Upper lobe of left lung (tissue), 6 donors: ENCODE results near the gene ADGRG1. TPM values are rescaled to one million over a fixed set of nuclear protein-coding genes. Genes with fewer than 3 reads are reported as not detected.

Experiments used
- ATAC-seq, 2 donors: fragments of 200-7000 bp; cut with Tn5 transposase; one replicate each; pipeline ENCODE4 v1.9.1; 2022; ENCODE audit warnings: mild to moderate bottlenecking in 2 of 2, moderate library complexity in 2 of 2; ENCODE audit not compliant: low FRiP score in 2 of 2
- DNase-seq, 2 donors: peaks; one replicate each; pipeline ENCODE4 v3.0.0-alpha.2; 2019 to 2020
- H3K27ac ChIP-seq, 4 donors: fragments of 200-600 bp; sonication (generic); one replicate each; pipeline ENCODE4 v1.5.1; 2016 to 2019
- H3K27me3 ChIP-seq, 4 donors: fragments of 200-600 bp; sonication (generic); one replicate each; pipeline ENCODE4 v1.5.1; 2017 to 2019
- H3K36me3 ChIP-seq, 4 donors: fragments of 200-600 bp; sonication (generic); one replicate each; pipeline ENCODE4 v1.5.1; 2016 to 2019
- H3K4me1 ChIP-seq, 4 donors: fragments of 200-600 bp; sonication (generic); one replicate each; pipeline ENCODE4 v1.5.1; 2018 to 2019
- H3K4me3 ChIP-seq, 4 donors: fragments of 200-600 bp; sonication (generic); one replicate each; pipeline ENCODE4 v1.5.1; 2017 to 2019; ENCODE audit warnings: mild to moderate bottlenecking in 2 of 4, moderate library complexity in 1 of 4
- H3K9me3 ChIP-seq, 4 donors: fragments of 200-600 bp; sonication (generic); one replicate each; pipeline ENCODE4 v1.5.1; 2018 to 2019
- CTCF ChIP-seq, 6 experiments: fragments of 450-650 bp in 4 of 6; fragments of 200-600 bp in 2 of 6; sonication (generic) in 2 of 6; IDR thresholded peaks; one replicate each; pipeline ENCODE4 v1.5.1; 2016 to 2019; ENCODE audit warnings: antibody characterized with exemption in 6 of 6
- EP300 ChIP-seq, 4 donors: sonication (generic); formaldehyde crosslinking; IDR thresholded peaks; one replicate each; pipeline ENCODE4 v1.5.1; 2017; ENCODE audit warnings: antibody characterized with exemption in 4 of 4, control low read depth in 2 of 4
- POLR2A ChIP-seq, 4 donors: fragments of 450-650 bp; IDR thresholded peaks; one replicate each; pipeline ENCODE4 v1.5.1; 2016 to 2017; ENCODE audit warnings: antibody characterized with exemption in 4 of 4, mild to moderate bottlenecking in 2 of 4
- POLR2AphosphoS5 ChIP-seq, 2 donors: sonication (generic); formaldehyde crosslinking; IDR thresholded peaks; one replicate each; pipeline ENCODE4 v1.5.1; 2017; ENCODE audit warnings: antibody characterized with exemption in 2 of 2
- WGBS, 2 donors: methylation state at CpG; one replicate each; pipeline ENCODE4 v1.1.5; 2017 to 2018; 5-methylcytosine and 5-hydroxymethylcytosine counted together
- total RNA-seq, 6 donors: library from RNA; depleted of rRNA in 4 of 6; stranded (reverse); fragments of >200 nt in 4 of 6; gene quantifications; one replicate each; pipeline versions ENCODE4 v1.1.0 to v1.2.1, GENCODE V29; 2016 to 2021
- donor health status: DM: no; HTN: no; CAD: no; lungs with moderate emphysema.
- donor health status: DM: no; HTN: yes; CAD: no; lungs with severe emphysema.

ADGRG1 gene
- total RNA-seq, 6 donors from 2014 or later = 34.6 to 89.3 (median 40.4) TPM

GRCh38 chr16:57677622-57678369, 49.4 kb downstream of the ADGRG1 start:
- H3K27me3 ChIP-seq = no peaks in the 10 kb centered on the region
- no peak overlapping the region for H3K27ac ChIP-seq
- no peaks in the 10 kb centered on the region for H3K9me3 ChIP-seq
- TF ChIP-seq EP300 (IDR thresholded peaks at IDR 0.05) = no peak
- no peak for TF ChIP-seq POLR2AphosphoS5 (IDR thresholded peaks at IDR 0.05)
- no peak for TF ChIP-seq POLR2A (IDR thresholded peaks at IDR 0.05)
- TF ChIP-seq CTCF (IDR thresholded peaks at IDR 0.05) = no peak
- ATAC-seq (no peak), DNase-seq (no peak)
- H3K4me3 ChIP-seq = no peak overlapping the region
- H3K4me1 ChIP-seq = peaks cover 0 to 8% (median 0%) of the 10 kb centered on the region in 4 donors
- no peaks in the 10 kb centered on the region for H3K36me3 ChIP-seq
- WGBS, 2 donors = 45 to 51% methylated on average over 7 to 14 of the region's 14 CpGs

DNA sequence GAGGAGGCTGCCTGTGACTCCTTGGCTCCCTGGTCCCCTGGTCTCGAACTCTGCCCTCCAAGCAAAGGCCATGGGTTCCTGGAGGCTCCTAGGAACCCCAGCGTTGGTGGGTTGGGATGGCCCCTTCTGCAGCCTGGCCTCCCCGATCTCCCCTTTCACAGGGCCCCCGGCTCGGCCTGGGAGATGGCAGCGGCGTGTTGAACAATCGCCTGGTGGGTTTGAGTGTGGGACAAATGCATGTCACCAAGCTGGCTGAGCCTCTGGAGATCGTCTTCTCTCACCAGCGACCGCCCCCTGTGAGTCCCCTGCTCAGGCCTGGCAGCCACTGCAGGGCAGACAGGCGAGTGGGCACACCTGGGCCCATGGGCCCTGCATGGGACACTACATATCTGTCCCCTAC, 50.6 kb downstream of the ADGRG1 start:
- Histone ChIP-seq H3K9me3 (no peaks in the 10 kb centered on the region), H3K27me3 (no peaks in the 10 kb centered on the region), H3K36me3 (no peaks in the 10 kb centered on the region), H3K4me3 (no peak overlapping the region), H3K27ac (no peak overlapping the region), H3K4me1 (peaks cover 0 to 8% (median 0%) of the 10 kb centered on the region in 4 donors)
- peak in 1 of 2 donors; percentile 54 for DNase-seq
- no peak for ATAC-seq
- no peak for TF ChIP-seq POLR2A (IDR thresholded peaks at IDR 0.05)
- TF ChIP-seq EP300 (IDR thresholded peaks at IDR 0.05) = no peak
- TF ChIP-seq POLR2AphosphoS5 (IDR thresholded peaks at IDR 0.05) = no peak
- TF ChIP-seq CTCF (IDR thresholded peaks at IDR 0.05) = no peak
- WGBS, 2 donors = 83 to 88% methylated on average over 7 to 12 of the region's 12 CpGs

DNA sequence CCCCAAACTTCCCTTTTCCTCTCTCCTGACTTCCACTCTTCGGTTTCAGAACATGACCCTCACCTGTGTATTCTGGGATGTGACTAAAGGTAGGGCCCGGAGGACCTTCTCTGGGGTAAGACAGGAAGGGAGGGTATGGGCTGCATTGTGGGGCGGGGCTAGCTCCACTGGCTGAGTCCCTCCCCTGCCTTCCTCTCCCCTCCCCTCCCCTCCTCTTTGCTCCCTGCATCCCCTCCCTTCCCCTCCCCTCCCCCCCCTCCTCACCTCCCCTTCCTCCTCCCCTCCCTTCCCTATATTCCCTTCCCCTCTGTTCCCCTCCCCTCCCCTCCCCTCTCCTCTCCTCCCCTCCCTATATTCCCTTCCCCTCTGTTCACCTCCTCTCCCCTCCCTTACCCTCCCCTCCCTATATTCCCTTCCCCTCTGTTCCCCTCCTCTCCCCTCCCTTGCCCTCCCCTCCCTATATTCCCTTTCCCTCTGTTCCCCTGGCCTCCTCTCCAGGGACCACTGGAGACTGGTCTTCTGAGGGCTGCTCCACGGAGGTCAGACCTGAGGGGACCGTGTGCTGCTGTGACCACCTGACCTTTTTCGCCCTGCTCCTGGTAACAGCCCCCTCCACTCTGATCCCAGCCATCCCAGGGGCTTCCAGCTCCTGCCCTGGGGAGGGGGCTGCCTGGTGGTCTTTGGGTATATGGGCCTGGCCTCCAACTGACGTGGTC, 51.5 kb downstream of the ADGRG1 start:
- H3K4me1 ChIP-seq = peaks cover 0 to 8% (median 0%) of the 10 kb centered on the region in 4 donors
- H3K36me3 ChIP-seq = no peaks in the 10 kb centered on the region
- H3K9me3 ChIP-seq = no peaks in the 10 kb centered on the region
- H3K27ac ChIP-seq = no peak overlapping the region
- no peak for DNase-seq
- TF ChIP-seq EP300 (IDR thresholded peaks at IDR 0.05) (no peak), POLR2A (IDR thresholded peaks at IDR 0.05) (no peak), CTCF (IDR thresholded peaks at IDR 0.05) (no peak), POLR2AphosphoS5 (IDR thresholded peaks at IDR 0.05) (no peak)
- no peaks in the 10 kb centered on the region for H3K27me3 ChIP-seq
- H3K4me3 ChIP-seq = no peak overlapping the region
- no peak for ATAC-seq
- 73 to 80% methylated on average over 7 of the region's 7 CpGs for WGBS, 2 donors

DNA sequence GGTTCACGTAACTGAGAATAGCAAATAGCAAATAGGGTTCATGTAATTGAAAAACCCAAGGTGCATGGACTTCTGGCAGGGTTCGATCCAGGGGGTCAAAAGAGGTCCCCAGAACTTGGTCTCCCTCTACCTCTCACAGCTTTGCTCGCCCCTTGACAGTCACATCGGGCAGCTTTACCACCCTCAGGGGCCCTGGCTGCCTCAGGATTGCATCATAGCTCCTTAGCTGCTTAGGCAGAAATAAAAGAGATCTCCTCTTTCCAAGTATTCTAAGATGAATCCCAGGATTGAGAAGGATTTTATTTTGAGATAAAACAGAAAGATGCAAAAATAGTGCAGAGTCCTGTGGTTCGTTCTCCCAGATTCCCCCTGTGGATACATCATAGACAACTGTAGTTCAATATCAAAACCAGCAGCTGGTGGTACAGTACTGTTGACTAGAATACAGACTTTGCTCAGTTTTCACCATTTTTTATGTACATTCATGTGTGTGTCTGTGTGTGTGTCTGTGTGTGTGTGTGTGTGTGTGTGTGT, 52.5 kb downstream of the ADGRG1 start:
- ATAC-seq = no peak
- Histone ChIP-seq H3K27me3 (no peaks in the 10 kb centered on the region), H3K9me3 (no peaks in the 10 kb centered on the region), H3K4me3 (no peak overlapping the region), H3K36me3 (no peaks in the 10 kb centered on the region), H3K4me1 (peaks cover 0 to 8% (median 0%) of the 10 kb centered on the region in 4 donors), H3K27ac (no peak overlapping the region)
- no peak for TF ChIP-seq POLR2A (IDR thresholded peaks at IDR 0.05)
- DNase-seq = no peak
- WGBS, 2 donors = 66 to 70% methylated on average over 5 of the region's 5 CpGs

- Histone ChIP-seq H3K9me3 (no peaks in the 10 kb centered on the region), H3K36me3 (no peaks in the 10 kb centered on the region), H3K4me3 (no peak overlapping the region), H3K27me3 (no peaks in the 10 kb centered on the region), H3K27ac (no peak overlapping the region), H3K4me1 (peaks cover 0 to 8% (median 0%) of the 10 kb centered on the region in 4 donors)
- TF ChIP-seq CTCF (IDR thresholded peaks at IDR 0.05) = no peak
- no peak for TF ChIP-seq POLR2AphosphoS5 (IDR thresholded peaks at IDR 0.05)
- TF ChIP-seq EP300 (IDR thresholded peaks at IDR 0.05) = no peak
- no peak for TF ChIP-seq POLR2A (IDR thresholded peaks at IDR 0.05)
- ATAC-seq (no peak), DNase-seq (no peak)
- WGBS, 2 donors = 88 to 90% methylated on average over 6 to 13 of the region's 13 CpGs
These were observed 53.7 kb downstream of the ADGRG1 start for GRCh38 chr16:57681950-57682728.
